ENCODE data around the gene PRR16.

Gene PRR16

GRCh38 chr5:120564013-120564412 lies 99.9 kb downstream of the PRR16 start:
- H3K36me3 Mint-ChIP-seq = no peaks in the 10 kb centered on the region

GRCh38 chr5:120567066-120567465 lies 103.0 kb downstream of the PRR16 start:
- ATAC-seq = no peak
- Mint-ChIP-seq H3K27me3 (no peaks in the 10 kb centered on the region), H3K27ac (no peak overlapping the region), H3K9me3 (peaks cover 8% of the 10 kb centered on the region), H3K4me1 (no peaks in the 10 kb centered on the region), H3K4me3 (no peak overlapping the region), H3K36me3 (no peaks in the 10 kb centered on the region)

More at GRCh38 chr5:120564013-120564412, 99.9 kb downstream of the PRR16 start:
- Mint-ChIP-seq H3K27me3 (no peaks in the 10 kb centered on the region), H3K27ac (no peak overlapping the region), H3K4me3 (no peak overlapping the region), H3K4me1 (no peaks in the 10 kb centered on the region), H3K9me3 (peaks cover 8% of the 10 kb centered on the region)
- ATAC-seq = no peak

- ATAC-seq = no peak
- H3K4me1 Mint-ChIP-seq = no peaks in the 10 kb centered on the region
- H3K36me3 Mint-ChIP-seq = no peaks in the 10 kb centered on the region
- H3K4me3 Mint-ChIP-seq = no peak overlapping the region
- no peak overlapping the region for H3K27ac Mint-ChIP-seq
- no peaks in the 10 kb centered on the region for H3K27me3 Mint-ChIP-seq
- peaks cover 5% of the 10 kb centered on the region for H3K9me3 Mint-ChIP-seq
Observed at GRCh38 chr5:120567921-120568320, 103.8 kb downstream of the PRR16 start.

- Mint-ChIP-seq H3K4me3 (no peak overlapping the region), H3K27ac (no peak overlapping the region), H3K4me1 (no peaks in the 10 kb centered on the region), H3K36me3 (no peaks in the 10 kb centered on the region), H3K27me3 (no peaks in the 10 kb centered on the region), H3K9me3 (peaks cover 5% of the 10 kb centered on the region)
- no peak for ATAC-seq
Observed at GRCh38 chr5:120568711-120569110, 104.6 kb downstream of the PRR16 start.

GRCh38 chr5:120576588-120576987 lies 112.5 kb downstream of the PRR16 start:
- no peak overlapping the region for H3K4me3 Mint-ChIP-seq
- H3K9me3 Mint-ChIP-seq = peaks cover 6% of the 10 kb centered on the region
- no peaks in the 10 kb centered on the region for H3K27me3 Mint-ChIP-seq
- ATAC-seq = no peak
- no peaks in the 10 kb centered on the region for H3K4me1 Mint-ChIP-seq
- no peak overlapping the region for H3K27ac Mint-ChIP-seq
- H3K36me3 Mint-ChIP-seq = no peaks in the 10 kb centered on the region

GRCh38 chr5:120582635-120583034 lies 118.5 kb downstream of the PRR16 start:
- ATAC-seq = no peak
- no peak overlapping the region for H3K27ac Mint-ChIP-seq
- H3K4me1 Mint-ChIP-seq = no peaks in the 10 kb centered on the region
- peaks cover 5% of the 10 kb centered on the region for H3K9me3 Mint-ChIP-seq
- no peaks in the 10 kb centered on the region for H3K36me3 Mint-ChIP-seq
- H3K4me3 Mint-ChIP-seq = no peak overlapping the region
- no peaks in the 10 kb centered on the region for H3K27me3 Mint-ChIP-seq

- Mint-ChIP-seq H3K9me3 (peaks cover 3% of the 10 kb centered on the region), H3K36me3 (no peaks in the 10 kb centered on the region), H3K4me3 (no peak overlapping the region), H3K4me1 (no peaks in the 10 kb centered on the region), H3K27ac (no peak overlapping the region), H3K27me3 (no peaks in the 10 kb centered on the region)
- ATAC-seq = no peak
Observed at GRCh38 chr5:120586646-120587045, 122.5 kb downstream of the PRR16 start.

- Mint-ChIP-seq H3K27me3 (no peaks in the 10 kb centered on the region), H3K4me1 (no peaks in the 10 kb centered on the region), H3K4me3 (no peak overlapping the region), H3K9me3 (peaks cover 3% of the 10 kb centered on the region), H3K36me3 (no peaks in the 10 kb centered on the region), H3K27ac (no peak overlapping the region)
- ATAC-seq = no peak
Observed at GRCh38 chr5:120591911-120592310, 127.8 kb downstream of the PRR16 start.

- Mint-ChIP-seq H3K9me3 (peaks cover 13% of the 10 kb centered on the region), H3K27me3 (no peaks in the 10 kb centered on the region), H3K4me1 (no peaks in the 10 kb centered on the region), H3K36me3 (no peaks in the 10 kb centered on the region), H3K4me3 (no peak overlapping the region), H3K27ac (no peak overlapping the region)
- ATAC-seq = no peak
Observed at GRCh38 chr5:120599576-120599975, 135.5 kb downstream of the PRR16 start.

- ATAC-seq = no peak
- Mint-ChIP-seq H3K27me3 (no peaks in the 10 kb centered on the region), H3K36me3 (no peaks in the 10 kb centered on the region), H3K9me3 (peaks cover 13% of the 10 kb centered on the region), H3K4me3 (no peak overlapping the region), H3K4me1 (no peaks in the 10 kb centered on the region), H3K27ac (no peak overlapping the region)
Observed at GRCh38 chr5:120600639-120601038, 136.5 kb downstream of the PRR16 start.

- Mint-ChIP-seq H3K27ac (no peak overlapping the region), H3K9me3 (peaks cover 13% of the 10 kb centered on the region), H3K27me3 (no peaks in the 10 kb centered on the region), H3K4me3 (no peak overlapping the region), H3K36me3 (no peaks in the 10 kb centered on the region), H3K4me1 (no peaks in the 10 kb centered on the region)
- ATAC-seq = no peak
Observed at GRCh38 chr5:120602033-120602432, 137.9 kb downstream of the PRR16 start.

GRCh38 chr5:120604884-120605283 lies 140.8 kb downstream of the PRR16 start:
- H3K9me3 Mint-ChIP-seq = peaks cover 13% of the 10 kb centered on the region
- H3K4me1 Mint-ChIP-seq = no peaks in the 10 kb centered on the region
- ATAC-seq = no peak

GRCh38 chr5:120605325-120606079 lies 141.4 kb downstream of the PRR16 start:
- H3K4me1 Mint-ChIP-seq = no peaks in the 10 kb centered on the region
- H3K27ac Mint-ChIP-seq = no peak overlapping the region
- ATAC-seq = no peak
- H3K27me3 Mint-ChIP-seq = no peaks in the 10 kb centered on the region
- H3K9me3 Mint-ChIP-seq = peaks cover 13% of the 10 kb centered on the region
- H3K36me3 Mint-ChIP-seq = no peaks in the 10 kb centered on the region
- H3K4me3 Mint-ChIP-seq = no peak overlapping the region

More at GRCh38 chr5:120604884-120605283, 140.8 kb downstream of the PRR16 start:
- H3K27ac Mint-ChIP-seq = no peak overlapping the region
- H3K27me3 Mint-ChIP-seq = no peaks in the 10 kb centered on the region
- H3K36me3 Mint-ChIP-seq = no peaks in the 10 kb centered on the region
- no peak overlapping the region for H3K4me3 Mint-ChIP-seq

- Mint-ChIP-seq H3K36me3 (no peaks in the 10 kb centered on the region), H3K9me3 (no peaks in the 10 kb centered on the region), H3K4me3 (no peak overlapping the region), H3K27ac (no peak overlapping the region), H3K27me3 (no peaks in the 10 kb centered on the region), H3K4me1 (no peaks in the 10 kb centered on the region)
- no peak for ATAC-seq
Observed at GRCh38 chr5:120609570-120609969, 145.5 kb downstream of the PRR16 start.

- ATAC-seq = no peak
- Mint-ChIP-seq H3K27ac (no peak overlapping the region), H3K36me3 (no peaks in the 10 kb centered on the region), H3K4me1 (no peaks in the 10 kb centered on the region), H3K4me3 (no peak overlapping the region), H3K27me3 (no peaks in the 10 kb centered on the region), H3K9me3 (no peaks in the 10 kb centered on the region)
Observed at GRCh38 chr5:120610145-120610544, 146.0 kb downstream of the PRR16 start.

- peaks cover 2% of the 10 kb centered on the region for H3K9me3 Mint-ChIP-seq
- no peaks in the 10 kb centered on the region for H3K27me3 Mint-ChIP-seq
Observed at GRCh38 chr5:120613729-120614128, 149.6 kb downstream of the PRR16 start.

More at GRCh38 chr5:120613729-120614128, 149.6 kb downstream of the PRR16 start:
- Mint-ChIP-seq H3K36me3 (no peaks in the 10 kb centered on the region), H3K4me3 (no peak overlapping the region), H3K27ac (no peak overlapping the region), H3K4me1 (no peaks in the 10 kb centered on the region)
- no peak for ATAC-seq

Measured in stimulated activated memory B cell treated with anti-CD40 and anti-IgM and Interleukin-4, amounts not matched to agents 10 μg/mL and 1 μg/mL and 100 μg/mL, for 72 hours (primary cell).